GM19455 (cell line): Measurements from ENCODE around the gene CRYZL1.
A peak's percentile ranks its signal among the peaks of the same experiment; 100 is the strongest.
"Not testable (repeated sequence)": the region's sequence is repeated elsewhere in the genome, so short reads cannot be mapped to it uniquely, and the experiment has no call there.

Source experiments
- ATAC-seq: cut with Tn5 transposase; IDR thresholded peaks from one replicate; pipeline ENCODE4 v1.9.1; 2021; ENCODE audit not compliant: unreplicated experiment

Gene CRYZL1

GRCh38 chr21:33641352-33642026 is at the start of gene CRYZL1:
CRYZL1 (minus strand) TSS chr21:33641741; CDS start chr21:33631551, 10,190 bp downstream.
- ATAC-seq: peak; percentile 82

- no peak for ATAC-seq
These were observed 49.3 kb upstream of the CRYZL1 start for GRCh38 chr21:33690874-33691273.

GRCh38 chr21:33688353-33688752 is 46.8 kb upstream of the CRYZL1 start:
- ATAC-seq: no peak

DNA sequence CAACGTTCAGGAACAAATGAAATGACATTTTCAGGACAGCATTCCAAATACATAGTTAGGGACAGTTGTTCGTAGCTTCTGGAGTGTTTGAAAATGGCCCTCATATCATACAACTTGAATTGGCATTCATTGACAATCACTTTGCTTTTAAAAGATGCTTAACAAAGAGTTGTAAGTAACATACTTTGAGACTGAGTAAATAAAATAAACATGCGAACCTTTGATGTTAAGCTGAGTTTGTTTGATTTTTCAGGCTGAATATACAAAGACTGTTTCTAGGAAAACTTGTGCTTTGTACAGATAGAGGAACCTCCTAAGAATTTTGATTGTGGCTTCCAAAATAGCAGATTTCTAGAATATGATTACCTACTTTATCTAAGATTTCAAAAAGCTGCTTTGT is 46.1 kb upstream of the CRYZL1 start:
- no peak for ATAC-seq

DNA sequence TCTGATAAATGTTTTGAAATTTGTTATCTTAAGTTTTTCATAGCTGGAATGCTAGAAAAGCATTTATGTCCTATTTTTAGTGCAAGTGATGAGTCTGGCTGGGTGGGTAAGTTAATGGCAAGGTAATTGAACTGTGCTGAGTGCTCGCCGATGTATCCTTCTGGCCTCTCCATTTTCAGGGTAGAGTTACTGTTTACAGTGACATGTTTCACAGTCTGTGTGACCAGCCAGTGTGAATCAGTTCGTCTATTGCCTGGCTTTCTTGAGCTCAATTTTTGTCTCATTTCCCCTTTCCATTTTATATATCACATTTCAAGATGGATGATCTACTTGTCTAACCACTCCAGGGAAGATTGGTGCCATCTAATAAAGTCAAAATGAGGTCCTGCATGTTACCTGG is 44.8 kb upstream of the CRYZL1 start:
- ATAC-seq: no peak

- no peak for ATAC-seq
These were observed 44.2 kb upstream of the CRYZL1 start for GRCh38 chr21:33685613-33686197.

- ATAC-seq: no peak
These were observed 43.5 kb upstream of the CRYZL1 start for GRCh38 chr21:33684923-33685560.

- ATAC-seq: no peak
These were observed 42.5 kb upstream of the CRYZL1 start for GRCh38 chr21:33684068-33684467.

- ATAC-seq: no peak
These were observed 41.6 kb upstream of the CRYZL1 start for GRCh38 chr21:33682992-33683627.

DNA sequence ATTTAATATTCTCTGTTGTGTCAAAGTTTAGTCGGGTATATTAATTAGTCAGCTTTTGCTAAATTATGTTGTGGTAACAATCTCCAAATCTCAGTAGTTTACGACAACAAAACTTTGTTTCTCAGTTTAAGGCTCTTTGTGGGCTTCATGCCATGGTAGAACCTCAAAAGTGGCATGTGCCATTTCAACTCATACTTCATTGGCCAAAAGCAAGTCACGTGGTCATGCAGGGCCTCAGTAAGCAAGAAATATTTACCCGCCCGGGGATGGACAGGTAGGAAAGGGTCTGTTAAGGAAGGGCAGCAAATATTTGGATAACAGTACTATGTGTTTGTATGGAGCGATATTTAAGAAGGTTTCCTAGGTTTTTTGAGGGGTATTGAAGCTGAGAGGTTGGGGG is 39.3 kb upstream of the CRYZL1 start:
- ATAC-seq: no peak

GRCh38 chr21:33677450-33677849 is 35.9 kb upstream of the CRYZL1 start:
- ATAC-seq: no peak

- not testable (repeated sequence) for ATAC-seq
These were observed 35.1 kb upstream of the CRYZL1 start for GRCh38 chr21:33676666-33677065.

GRCh38 chr21:33674226-33674625 is 32.7 kb upstream of the CRYZL1 start:
- ATAC-seq: no peak

DNA sequence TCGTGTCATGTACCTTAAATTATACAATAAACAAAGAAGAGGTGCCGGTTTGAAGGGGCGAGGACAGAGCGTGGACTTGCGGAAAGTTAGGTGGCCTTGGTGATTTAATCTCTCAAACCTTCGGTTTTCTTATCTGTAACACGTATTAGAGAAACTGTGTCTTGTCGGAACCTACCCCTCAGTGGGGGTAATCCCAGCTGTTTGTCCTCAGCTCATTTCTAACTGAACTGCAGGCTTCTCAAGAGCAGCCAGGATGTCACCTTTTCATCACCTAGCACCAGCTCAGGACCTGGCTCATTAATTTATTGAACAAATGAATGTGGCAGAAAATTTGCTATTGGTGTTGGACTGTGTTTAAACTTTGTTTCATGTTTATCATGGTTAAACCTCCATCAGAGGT is 31.9 kb upstream of the CRYZL1 start:
- no peak for ATAC-seq

GRCh38 chr21:33670076-33670978 is 28.8 kb upstream of the CRYZL1 start:
- no peak for ATAC-seq

DNA sequence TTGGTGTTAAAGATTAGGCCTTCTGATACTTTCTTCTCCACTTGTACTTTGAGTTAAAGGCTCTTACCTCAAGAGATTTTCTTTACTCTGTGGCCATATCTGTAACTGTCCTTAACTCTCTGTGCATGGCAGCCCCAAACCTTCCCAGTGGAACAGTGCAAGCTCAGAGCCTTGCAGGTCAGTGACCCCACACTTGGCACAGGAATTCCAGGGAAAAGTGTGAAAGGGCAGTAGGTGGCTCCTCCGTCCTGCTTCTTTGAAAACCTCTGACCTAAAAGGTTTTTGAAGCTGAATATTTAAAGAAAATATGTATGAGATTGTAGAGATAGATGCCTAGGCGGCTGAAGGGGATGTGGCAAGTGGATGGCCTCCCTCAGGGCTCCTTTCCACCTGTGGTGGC is 27.1 kb upstream of the CRYZL1 start:
- ATAC-seq: no peak

DNA sequence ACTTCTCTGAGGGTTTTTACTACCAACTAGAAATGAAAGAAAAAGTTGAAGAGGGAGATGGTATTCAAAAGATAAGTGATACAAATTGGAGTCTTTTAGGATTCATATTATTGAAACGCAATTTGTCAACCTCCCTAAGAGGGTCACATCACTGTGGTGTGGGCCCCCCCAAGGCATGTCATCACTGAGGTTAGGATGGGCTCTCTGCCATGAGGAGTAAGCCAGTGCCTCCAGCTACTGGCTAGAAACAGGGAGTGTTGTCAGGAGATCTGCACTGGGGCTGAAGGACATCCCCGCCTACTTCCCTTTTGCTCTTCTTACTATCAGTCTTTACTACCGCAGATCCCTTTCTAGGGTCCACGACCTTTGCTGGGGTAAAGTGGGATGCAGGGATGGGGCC is 26.6 kb upstream of the CRYZL1 start:
- ATAC-seq: no peak

- ATAC-seq: no peak
These were observed 26.1 kb upstream of the CRYZL1 start for GRCh38 chr21:33667636-33668035.

GRCh38 chr21:33666153-33666552 is 24.6 kb upstream of the CRYZL1 start:
- ATAC-seq: no peak

DNA sequence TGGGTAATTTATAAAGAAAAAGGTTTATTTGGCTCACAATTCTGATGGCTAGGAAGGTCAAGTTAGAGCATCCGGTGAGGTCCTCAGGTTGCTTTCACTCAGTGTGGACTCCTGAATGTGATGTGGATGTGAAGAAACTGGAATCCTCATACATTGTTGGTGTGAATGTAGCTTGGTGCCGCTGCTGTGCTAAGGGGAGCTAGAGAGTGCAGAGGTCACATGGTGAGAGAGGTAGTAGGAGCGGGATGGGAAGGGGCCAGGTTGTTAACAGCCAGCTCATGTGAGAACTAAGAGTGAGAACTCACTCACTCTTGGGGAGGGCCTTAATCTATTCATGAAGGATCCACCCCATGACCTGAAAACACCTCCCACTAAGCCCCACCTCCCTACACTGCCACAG is 22.6 kb upstream of the CRYZL1 start:
- no peak for ATAC-seq

DNA sequence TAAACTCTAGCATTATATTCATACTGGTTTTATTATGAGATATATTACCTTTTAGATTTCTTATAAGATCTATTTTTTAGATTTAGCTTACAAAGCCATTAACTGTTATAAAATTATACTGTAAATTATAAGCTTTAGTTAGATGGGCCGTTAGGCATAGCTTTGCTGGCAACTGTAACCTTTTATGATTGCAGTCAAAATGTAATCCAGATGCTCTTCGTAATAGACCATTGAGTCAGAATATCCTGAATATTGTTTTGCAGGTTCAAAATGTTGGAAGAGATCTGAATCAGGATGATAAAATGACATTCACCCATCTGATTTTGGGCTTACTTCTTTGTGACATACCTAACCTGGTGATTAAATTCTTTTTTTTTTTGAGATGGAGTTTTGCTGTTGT is 21.7 kb upstream of the CRYZL1 start:
- ATAC-seq: no peak
